WTC11 (cell line): ENCODE results near the gene CTNNA2. TPM values are rescaled to one million over a fixed set of nuclear protein-coding genes. Genes with fewer than 3 reads are reported as not detected.
A peak's percentile ranks its signal among the peaks of the same experiment; 100 is the strongest.

Experiments
- ATAC-seq: fragments of 200-7000 bp; cut with Tn5 transposase; 2 replicates; pipeline ENCODE4 v1.10.0; 2021; ENCODE audit warnings: mild to moderate bottlenecking, moderate library complexity
- CTCF ChIA-PET: fragments of 300-600 bp; sonication (Branson Sonifier 250); formaldehyde crosslinking; loops from one replicate; lab custom pipeline; 2021; ENCODE audit warnings: antibody characterized with exemption; lab: Charles Lee
- POLR2A ChIA-PET: fragments of 350-600 bp; sonication (Branson Sonifier 250); formaldehyde crosslinking; loops from one replicate; lab custom pipeline; 2021; ENCODE audit warnings: antibody characterized with exemption; lab: Charles Lee
- DNase-seq: peaks from one replicate; pipeline ENCODE4 v3.0.0; 2021; ENCODE audit warnings: low spot score
- H3K27ac Mint-ChIP-seq: 2 replicates; pipeline ENCODE4 v1.8.0; 2021; ENCODE audit warnings: mixed read lengths
- H3K27me3 Mint-ChIP-seq: 2 replicates; pipeline ENCODE4 v1.8.0; 2021; ENCODE audit warnings: low read depth, mild to moderate bottlenecking, moderate library complexity, mixed read lengths
- H3K36me3 Mint-ChIP-seq: 2 replicates; pipeline ENCODE4 v1.8.0; 2021; ENCODE audit warnings: mixed read lengths
- H3K4me1 Mint-ChIP-seq: 2 replicates; pipeline ENCODE4 v1.8.0; 2022; ENCODE audit warnings: mixed read lengths
- H3K4me3 Mint-ChIP-seq: 2 replicates; pipeline ENCODE4 v1.8.0; 2021; ENCODE audit warnings: mild to moderate bottlenecking, moderate library complexity, mixed read lengths
- H3K9me3 Mint-ChIP-seq: 2 replicates; pipeline ENCODE4 v1.8.0; 2021; ENCODE audit warnings: mixed read lengths
- CREB1 ChIP-seq: sonication (generic); formaldehyde crosslinking; IDR thresholded peaks from 2 replicates; pipeline ENCODE4 v1.8.0; 2023; ENCODE audit warnings: mild to moderate bottlenecking, missing genetic modification reagents
- GRHL2 ChIP-seq: fragments of 250-450 bp; sonication (Bioruptor Pico); IDR thresholded peaks from 2 replicates; pipeline ENCODE4 v1.8.0; 2022; ENCODE audit warnings: mild to moderate bottlenecking, moderate library complexity; ENCODE audit not compliant: insufficient replicate concordance, severe bottlenecking
- HMGA2 ChIP-seq: fragments of 250-450 bp; sonication (Bioruptor Pico); IDR thresholded peaks from 2 replicates; pipeline ENCODE4 v1.4.0; 2021; ENCODE audit warnings: mild to moderate bottlenecking, moderate library complexity
- JAZF1 ChIP-seq: fragments of 250-450 bp; sonication (Bioruptor Pico); IDR thresholded peaks from 2 replicates; pipeline ENCODE4 v1.9.0; 2021; ENCODE audit warnings: moderate library complexity, mild to moderate bottlenecking, inconsistent platforms
- KAT7 ChIP-seq: sonication (generic); formaldehyde crosslinking; IDR thresholded peaks from 2 replicates; pipeline ENCODE4 v1.8.1; 2023; ENCODE audit warnings: missing genetic modification reagents, mild to moderate bottlenecking, borderline replicate concordance
- MXD4 ChIP-seq: fragments of 250-450 bp; sonication (Bioruptor Pico); IDR thresholded peaks from 2 replicates; pipeline ENCODE4 v1.8.0; 2021; ENCODE audit warnings: mild to moderate bottlenecking, moderate library complexity, borderline replicate concordance
- MYBL2 ChIP-seq: sonication (generic); formaldehyde crosslinking; IDR thresholded peaks from 2 replicates; pipeline ENCODE4 v1.8.1; 2023; ENCODE audit warnings: mild to moderate bottlenecking, moderate library complexity, missing genetic modification reagents
- RORB ChIP-seq: fragments of 250-450 bp; sonication (Bioruptor Pico); IDR thresholded peaks from 2 replicates; pipeline ENCODE4 v1.9.0; 2021; ENCODE audit warnings: mild to moderate bottlenecking
- SOX15 ChIP-seq: fragments of 250-450 bp; sonication (Bioruptor Pico); IDR thresholded peaks from 2 replicates; pipeline ENCODE4 v1.9.0; 2021; ENCODE audit warnings: mild to moderate bottlenecking
- SP1 ChIP-seq: sonication (generic); formaldehyde crosslinking; conservative IDR thresholded peaks from 2 replicates; pipeline ENCODE4 v1.8.1; 2022; ENCODE audit warnings: missing genetic modification reagents
- TCF7 ChIP-seq: sonication (generic); formaldehyde crosslinking; IDR thresholded peaks from 2 replicates; pipeline ENCODE4 v1.8.0; 2022; ENCODE audit warnings: mild to moderate bottlenecking, low read depth, missing genetic modification reagents, moderate library complexity
- TEAD4 ChIP-seq: sonication (generic); formaldehyde crosslinking; IDR thresholded peaks from 2 replicates; pipeline ENCODE4 v1.8.0; 2022; ENCODE audit warnings: mild to moderate bottlenecking, missing genetic modification reagents
- ZNF121 ChIP-seq: sonication (generic); formaldehyde crosslinking; IDR thresholded peaks from 2 replicates; pipeline ENCODE4 v1.8.0; 2023; ENCODE audit warnings: missing genetic modification reagents
- total RNA-seq: library from RNA; stranded (reverse); gene quantifications from 3 replicates; pipeline ENCODE4 v1.2.3, GENCODE V29; 2021
- TF ChIP-seq, protein P1 (sequence below): sonication (generic); formaldehyde crosslinking; IDR thresholded peaks from 2 replicates; pipeline ENCODE4 v1.8.0; 2022; ENCODE audit warnings: mild to moderate bottlenecking, missing genetic modification reagents
- TF ChIP-seq, protein P2 (sequence below): sonication (generic); formaldehyde crosslinking; IDR thresholded peaks from 2 replicates; pipeline ENCODE4 v1.8.0; 2022; ENCODE audit warnings: missing genetic modification reagents
- TF ChIP-seq, protein P3 (sequence below): sonication (generic); formaldehyde crosslinking; IDR thresholded peaks from 2 replicates; pipeline ENCODE4 v1.8.0; 2022; ENCODE audit warnings: mild to moderate bottlenecking, missing genetic modification reagents
- TF ChIP-seq, protein P4 (sequence below): sonication (generic); formaldehyde crosslinking; IDR thresholded peaks from 2 replicates; pipeline ENCODE4 v1.8.1; 2023; ENCODE audit warnings: mild to moderate bottlenecking, moderate library complexity, missing genetic modification reagents

CTNNA2 gene
- total RNA-seq, 1 experiment from 2014 or later, result 3.8 TPM

DNA sequence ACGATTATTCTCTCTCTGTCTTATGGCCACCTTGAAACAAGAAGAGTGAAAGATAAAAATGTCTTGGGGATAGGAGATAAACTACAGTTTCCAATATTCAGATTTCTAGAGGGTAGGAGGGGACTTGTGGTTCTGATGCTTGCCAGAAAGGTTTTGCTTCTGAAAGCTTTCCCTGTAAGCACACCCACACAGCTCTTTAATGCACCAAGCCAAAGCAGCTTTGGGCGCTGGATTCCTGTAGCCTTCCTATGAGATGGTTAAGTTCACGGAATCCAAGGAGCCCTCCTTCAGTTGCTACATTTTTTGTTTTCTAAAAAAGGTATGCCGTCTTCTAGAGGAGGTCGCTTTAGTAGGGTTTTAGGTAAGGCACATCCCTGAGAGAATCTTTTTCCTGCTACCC lies 786.8 kb downstream of the CTNNA2 start (continued):
- TF ChIP-seq GRHL2 (CRISPR knock-in tag) (no peak), CREB1 (CRISPR knock-in tag) (no peak)
- TF ChIP-seq, protein P1, sequence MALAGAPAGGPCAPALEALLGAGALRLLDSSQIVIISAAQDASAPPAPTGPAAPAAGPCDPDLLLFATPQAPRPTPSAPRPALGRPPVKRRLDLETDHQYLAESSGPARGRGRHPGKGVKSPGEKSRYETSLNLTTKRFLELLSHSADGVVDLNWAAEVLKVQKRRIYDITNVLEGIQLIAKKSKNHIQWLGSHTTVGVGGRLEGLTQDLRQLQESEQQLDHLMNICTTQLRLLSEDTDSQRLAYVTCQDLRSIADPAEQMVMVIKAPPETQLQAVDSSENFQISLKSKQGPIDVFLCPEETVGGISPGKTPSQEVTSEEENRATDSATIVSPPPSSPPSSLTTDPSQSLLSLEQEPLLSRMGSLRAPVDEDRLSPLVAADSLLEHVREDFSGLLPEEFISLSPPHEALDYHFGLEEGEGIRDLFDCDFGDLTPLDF (CRISPR knock-in tag), result no peak
- TF ChIP-seq, protein P2, sequence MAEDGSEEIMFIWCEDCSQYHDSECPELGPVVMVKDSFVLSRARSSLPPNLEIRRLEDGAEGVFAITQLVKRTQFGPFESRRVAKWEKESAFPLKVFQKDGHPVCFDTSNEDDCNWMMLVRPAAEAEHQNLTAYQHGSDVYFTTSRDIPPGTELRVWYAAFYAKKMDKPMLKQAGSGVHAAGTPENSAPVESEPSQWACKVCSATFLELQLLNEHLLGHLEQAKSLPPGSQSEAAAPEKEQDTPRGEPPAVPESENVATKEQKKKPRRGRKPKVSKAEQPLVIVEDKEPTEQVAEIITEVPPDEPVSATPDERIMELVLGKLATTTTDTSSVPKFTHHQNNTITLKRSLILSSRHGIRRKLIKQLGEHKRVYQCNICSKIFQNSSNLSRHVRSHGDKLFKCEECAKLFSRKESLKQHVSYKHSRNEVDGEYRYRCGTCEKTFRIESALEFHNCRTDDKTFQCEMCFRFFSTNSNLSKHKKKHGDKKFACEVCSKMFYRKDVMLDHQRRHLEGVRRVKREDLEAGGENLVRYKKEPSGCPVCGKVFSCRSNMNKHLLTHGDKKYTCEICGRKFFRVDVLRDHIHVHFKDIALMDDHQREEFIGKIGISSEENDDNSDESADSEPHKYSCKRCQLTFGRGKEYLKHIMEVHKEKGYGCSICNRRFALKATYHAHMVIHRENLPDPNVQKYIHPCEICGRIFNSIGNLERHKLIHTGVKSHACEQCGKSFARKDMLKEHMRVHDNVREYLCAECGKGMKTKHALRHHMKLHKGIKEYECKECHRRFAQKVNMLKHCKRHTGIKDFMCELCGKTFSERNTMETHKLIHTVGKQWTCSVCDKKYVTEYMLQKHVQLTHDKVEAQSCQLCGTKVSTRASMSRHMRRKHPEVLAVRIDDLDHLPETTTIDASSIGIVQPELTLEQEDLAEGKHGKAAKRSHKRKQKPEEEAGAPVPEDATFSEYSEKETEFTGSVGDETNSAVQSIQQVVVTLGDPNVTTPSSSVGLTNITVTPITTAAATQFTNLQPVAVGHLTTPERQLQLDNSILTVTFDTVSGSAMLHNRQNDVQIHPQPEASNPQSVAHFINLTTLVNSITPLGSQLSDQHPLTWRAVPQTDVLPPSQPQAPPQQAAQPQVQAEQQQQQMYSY (CRISPR knock-in tag), result no peak

DNA sequence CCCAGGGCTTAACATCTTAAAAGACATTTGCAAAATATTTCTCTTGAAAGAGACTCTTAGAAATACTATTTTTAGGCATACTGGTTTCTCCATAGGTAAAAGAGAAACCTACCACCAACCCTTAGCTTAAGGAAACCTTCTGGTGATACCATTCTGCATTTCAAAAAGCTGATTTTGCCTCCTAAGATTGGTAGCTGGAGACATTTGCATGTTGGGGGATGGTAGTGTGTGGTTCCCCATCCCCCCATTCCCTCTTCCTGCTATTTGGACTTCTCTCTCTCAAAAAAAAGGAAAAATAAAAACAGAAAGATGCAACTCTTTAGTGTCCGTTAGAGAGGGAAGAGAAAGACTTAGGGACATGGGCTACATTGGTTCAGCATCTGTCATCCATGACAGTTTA lies 787.5 kb downstream of the CTNNA2 start:
- ATAC-seq, result no peak
- no peak for DNase-seq
- Mint-ChIP-seq H3K27me3 (peaks cover 54% of the 10 kb centered on the region), H3K27ac (no peak overlapping the region), H3K9me3 (no peaks in the 10 kb centered on the region), H3K4me3 (peak overlapping the region; percentile 81), H3K4me1 (peaks cover 57% of the 10 kb centered on the region), H3K36me3 (no peaks in the 10 kb centered on the region)
- ChIA-PET CTCF (interaction anchor here (0.6 to 2.0 kb wide), 5 partner anchors 22 to 199 kb away, joined by 3 to 8 read pairs (median 4); no protein-coding TSS in a partner anchor), POLR2A (no interaction called here)
- TF ChIP-seq ZNF121 (no peak), RORB (CRISPR knock-in tag) (no peak), MYBL2 (CRISPR knock-in tag) (no peak), TCF7 (CRISPR knock-in tag) (no peak), KAT7 (CRISPR knock-in tag) (no peak), SOX15 (CRISPR knock-in tag) (no peak), TEAD4 (CRISPR knock-in tag) (no peak), HMGA2 (CRISPR knock-in tag) (no peak)
- TF ChIP-seq, protein P3, sequence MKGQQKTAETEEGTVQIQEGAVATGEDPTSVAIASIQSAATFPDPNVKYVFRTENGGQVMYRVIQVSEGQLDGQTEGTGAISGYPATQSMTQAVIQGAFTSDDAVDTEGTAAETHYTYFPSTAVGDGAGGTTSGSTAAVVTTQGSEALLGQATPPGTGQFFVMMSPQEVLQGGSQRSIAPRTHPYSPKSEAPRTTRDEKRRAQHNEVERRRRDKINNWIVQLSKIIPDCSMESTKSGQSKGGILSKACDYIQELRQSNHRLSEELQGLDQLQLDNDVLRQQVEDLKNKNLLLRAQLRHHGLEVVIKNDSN (CRISPR knock-in tag), result no peak

DNA sequence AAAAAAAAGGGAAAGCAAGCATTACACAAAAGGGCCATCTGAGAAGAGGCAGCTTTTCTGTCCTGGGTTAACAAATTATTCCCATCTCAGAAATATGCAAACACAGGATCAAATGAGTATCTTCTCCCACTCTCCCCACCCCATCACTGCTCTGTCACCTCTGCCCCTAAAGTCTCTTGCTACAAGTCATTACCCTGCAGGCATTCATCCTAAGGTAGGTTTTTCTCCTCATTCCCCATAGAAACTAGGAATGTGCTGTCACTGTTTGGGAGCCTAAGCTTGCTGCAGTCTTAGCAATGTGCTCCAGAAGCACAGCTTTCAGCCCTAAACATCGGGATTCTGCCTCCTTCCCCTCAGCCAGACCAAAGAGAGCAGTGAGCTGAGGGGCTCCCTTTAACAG lies 788.1 kb downstream of the CTNNA2 start:
- POLR2A ChIA-PET, result no interaction called here
- TF ChIP-seq SP1 (no peak), JAZF1 (CRISPR knock-in tag) (no peak)
- ATAC-seq (no peak), DNase-seq (no peak)
- Mint-ChIP-seq H3K9me3 (no peaks in the 10 kb centered on the region), H3K4me3 (peak overlapping the region; percentile 81), H3K36me3 (no peaks in the 10 kb centered on the region), H3K4me1 (peaks cover 63% of the 10 kb centered on the region), H3K27me3 (peaks cover 60% of the 10 kb centered on the region), H3K27ac (no peak overlapping the region)
- CTCF ChIA-PET, result interaction anchor here (1.1 to 2.0 kb wide), 3 partner anchors 22 to 63 kb away, joined by 3 to 8 read pairs (median 3); no protein-coding TSS in a partner anchor

DNA sequence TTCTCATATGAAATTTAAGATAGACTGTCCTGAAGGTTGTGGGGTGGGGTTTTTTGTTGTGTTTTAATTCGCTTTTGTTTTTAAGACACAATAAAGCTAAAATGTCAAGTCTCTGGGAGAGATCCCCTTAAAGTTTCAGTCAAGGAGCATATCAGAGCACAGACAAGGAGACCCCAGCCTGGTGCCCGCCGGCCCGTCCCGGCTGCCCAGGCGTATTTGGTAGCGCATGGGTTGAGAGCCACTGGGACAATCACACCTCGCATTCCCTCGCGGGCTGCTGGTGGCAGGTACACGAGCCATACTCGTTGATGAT lies 789.1 kb downstream of the CTNNA2 start:
- no peak for DNase-seq
- Mint-ChIP-seq H3K4me1 (peaks cover 72% of the 10 kb centered on the region), H3K9me3 (no peaks in the 10 kb centered on the region), H3K4me3 (peak overlapping the region; percentile 81), H3K27me3 (peaks cover 68% of the 10 kb centered on the region), H3K36me3 (no peaks in the 10 kb centered on the region), H3K27ac (no peak overlapping the region)
- CTCF ChIA-PET, result no interaction called here
- TF ChIP-seq MXD4 (CRISPR knock-in tag), result no peak
- TF ChIP-seq, protein P4, sequence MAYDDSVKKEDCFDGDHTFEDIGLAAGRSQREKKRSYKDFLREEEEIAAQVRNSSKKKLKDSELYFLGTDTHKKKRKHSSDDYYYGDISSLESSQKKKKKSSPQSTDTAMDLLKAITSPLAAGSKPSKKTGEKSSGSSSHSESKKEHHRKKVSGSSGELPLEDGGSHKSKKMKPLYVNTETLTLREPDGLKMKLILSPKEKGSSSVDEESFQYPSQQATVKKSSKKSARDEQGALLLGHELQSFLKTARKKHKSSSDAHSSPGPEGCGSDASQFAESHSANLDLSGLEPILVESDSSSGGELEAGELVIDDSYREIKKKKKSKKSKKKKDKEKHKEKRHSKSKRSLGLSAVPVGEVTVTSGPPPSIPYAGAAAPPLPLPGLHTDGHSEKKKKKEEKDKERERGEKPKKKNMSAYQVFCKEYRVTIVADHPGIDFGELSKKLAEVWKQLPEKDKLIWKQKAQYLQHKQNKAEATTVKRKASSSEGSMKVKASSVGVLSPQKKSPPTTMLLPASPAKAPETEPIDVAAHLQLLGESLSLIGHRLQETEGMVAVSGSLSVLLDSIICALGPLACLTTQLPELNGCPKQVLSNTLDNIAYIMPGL (CRISPR knock-in tag), result peak; percentile 45; the same call in 1 of the 2 replicates
- ATAC-seq, result no peak
- POLR2A ChIA-PET, result no interaction called here
